Fibroblast of pulmonary artery (primary cell): ENCODE results near the gene CRTC3.

Experiments
- DNase-seq: peaks from one replicate; pipeline ENCODE4 v3.0.0-alpha.2; 2010; ENCODE audit warnings: low read depth
- H3K4me3 ChIP-seq: replicated peaks from 2 replicates; pipeline ENCODE4 v1.5.1; 2011; ENCODE audit warnings: low read depth, mild to moderate bottlenecking, control low read depth, low read length, moderate library complexity
- CTCF ChIP-seq: IDR thresholded peaks from 2 replicates; pipeline ENCODE4 v1.5.1; 2011; ENCODE audit warnings: mild to moderate bottlenecking, control low read depth, low read length, inconsistent platforms; ENCODE audit errors: missing control alignments

CRTC3 gene

DNA sequence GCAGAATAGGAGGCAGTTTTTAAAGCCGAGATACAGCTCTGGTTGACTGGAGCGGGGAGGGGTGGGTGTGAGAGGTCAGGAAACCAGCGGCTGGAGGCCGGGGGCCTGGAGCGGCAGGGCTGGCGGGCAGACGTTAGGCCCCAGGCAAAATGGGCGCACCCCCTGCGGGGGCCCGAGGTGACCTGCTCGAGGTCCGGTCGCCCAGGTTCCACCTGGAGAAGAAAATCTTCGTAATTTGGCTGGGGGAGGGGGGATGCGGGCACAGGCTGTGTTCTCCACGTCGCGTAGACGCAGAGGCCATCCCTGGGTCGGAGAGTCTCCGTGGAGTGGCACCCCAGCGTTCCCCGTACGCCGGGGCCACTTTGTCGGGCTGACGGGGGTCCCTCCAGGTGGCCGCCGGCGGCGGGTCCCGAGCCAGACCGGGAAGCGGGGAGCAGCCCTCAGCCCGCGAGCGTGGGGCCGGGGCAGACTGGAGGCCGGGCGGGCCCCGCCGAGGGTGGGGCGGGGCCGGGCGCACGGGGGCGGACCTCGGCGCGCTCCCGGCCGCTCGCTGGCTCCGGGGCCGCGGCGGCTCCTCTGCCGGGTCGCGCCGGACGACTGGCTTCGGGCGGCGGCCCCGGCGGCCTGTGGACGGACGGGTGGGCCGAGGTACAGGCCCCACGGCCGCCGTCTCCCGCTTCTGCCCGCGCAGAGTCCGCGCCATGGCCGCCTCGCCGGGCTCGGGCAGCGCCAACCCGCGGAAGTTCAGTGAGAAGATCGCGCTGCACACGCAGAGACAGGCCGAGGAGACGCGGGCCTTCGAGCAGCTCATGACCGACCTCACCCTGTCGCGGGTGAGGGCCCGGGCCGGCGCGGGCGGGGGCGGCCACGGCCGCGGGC is at the start of gene CRTC3:
CRTC3 (plus strand) TSS at position 553 of the 879 bp plus-strand sequence; CDS start at position 702, 149 bp downstream.
- TF ChIP-seq CTCF = no peak
- peak within 1 kb of the TSS; percentile 85 for H3K4me3 ChIP-seq
- peak; percentile 50 for DNase-seq

DNA sequence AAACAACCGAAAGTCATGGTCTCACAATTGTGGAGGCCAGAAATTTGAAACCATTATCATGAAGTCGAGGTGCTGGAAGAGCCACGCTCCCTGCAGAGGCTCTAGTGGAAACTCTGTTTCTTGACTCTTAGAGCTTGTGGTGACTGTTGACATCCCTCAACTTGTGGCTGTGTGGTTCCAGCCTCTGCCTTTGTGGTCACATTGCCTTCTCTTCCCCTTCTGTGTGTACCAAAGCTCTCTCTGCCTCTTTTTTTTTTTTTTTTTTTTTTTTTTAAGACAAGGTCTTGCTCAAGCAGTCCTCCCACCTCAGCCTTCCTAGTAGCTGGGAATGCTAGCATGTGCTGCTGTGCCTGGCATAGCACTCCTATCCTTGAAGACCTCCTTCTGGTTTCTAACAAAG is 48.7 kb upstream of the CRTC3 start:
- DNase-seq = peak; percentile 30
- TF ChIP-seq CTCF = no peak

GRCh38 chr15:90482124-90483011 is 47.4 kb upstream of the CRTC3 start:
- peak; percentile 64 for TF ChIP-seq CTCF
- H3K4me3 ChIP-seq = no peak overlapping the region
- DNase-seq = peak; percentile 78

More for the DNA sequence above, 48.7 kb upstream of the CRTC3 start:
- no peak overlapping the region for H3K4me3 ChIP-seq

DNA sequence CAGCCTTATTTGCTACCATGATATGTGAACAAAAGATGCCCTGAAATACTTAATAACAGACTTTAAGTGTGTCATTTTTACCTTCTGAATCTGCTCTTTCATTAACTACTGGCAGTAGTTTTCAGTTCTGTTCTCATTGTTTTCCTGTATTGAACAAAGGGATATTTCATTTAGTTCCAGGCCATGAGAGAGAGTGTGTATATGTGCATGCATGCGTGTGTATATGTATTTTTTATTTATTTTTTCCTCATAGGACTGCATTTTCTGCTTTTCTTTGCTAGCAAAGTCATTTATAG is 46.8 kb upstream of the CRTC3 start:
- H3K4me3 ChIP-seq = no peak overlapping the region
- no peak for DNase-seq
- no peak for TF ChIP-seq CTCF

- no peak for TF ChIP-seq CTCF
- no peak for DNase-seq
- no peak overlapping the region for H3K4me3 ChIP-seq
Measured at GRCh38 chr15:90483637-90484036, 46.1 kb upstream of the CRTC3 start.

GRCh38 chr15:90487186-90487585 is 42.5 kb upstream of the CRTC3 start:
- DNase-seq = no peak
- TF ChIP-seq CTCF = no peak

More at GRCh38 chr15:90487186-90487585, 42.5 kb upstream of the CRTC3 start:
- H3K4me3 ChIP-seq = no peak overlapping the region
